ENCODE data around the gene TMEM266.
A peak's percentile ranks its signal among the peaks of the same experiment; 100 is the strongest.

TMEM266 gene

GRCh38 chr15:76206325-76206976 is 146.7 kb downstream of the TMEM266 start:
- no peak for DNase-seq

- DNase-seq, result no peak
Measured at GRCh38 chr15:76208084-76208785, 148.4 kb downstream of the TMEM266 start.

- no peak for DNase-seq
Measured at GRCh38 chr15:76208786-76209424, 149.1 kb downstream of the TMEM266 start.

GRCh38 chr15:76209523-76209922 is 149.7 kb downstream of the TMEM266 start:
- no peak for DNase-seq

GRCh38 chr15:76209942-76210341 is 150.2 kb downstream of the TMEM266 start:
- no peak for DNase-seq

- no peak for DNase-seq
Measured at GRCh38 chr15:76215634-76216033, 155.8 kb downstream of the TMEM266 start.

- DNase-seq, result no peak
Measured at GRCh38 chr15:76217029-76217881, 157.5 kb downstream of the TMEM266 start.

GRCh38 chr15:76217882-76218217 is 158.1 kb downstream of the TMEM266 start:
- DNase-seq, result no peak

- DNase-seq, result no peak
Measured at GRCh38 chr15:76221085-76221767, 161.4 kb downstream of the TMEM266 start.

GRCh38 chr15:76222159-76222558 is 162.4 kb downstream of the TMEM266 start:
- DNase-seq, result no peak

GRCh38 chr15:76223521-76223920 is 163.7 kb downstream of the TMEM266 start:
- DNase-seq, result no peak

GRCh38 chr15:76229266-76229665 is 169.5 kb downstream of the TMEM266 start:
- DNase-seq, result no peak

- DNase-seq, result no peak
Measured at GRCh38 chr15:76233921-76234320, 174.1 kb downstream of the TMEM266 start.

- DNase-seq, result no peak
Measured at GRCh38 chr15:76234337-76234889, 174.6 kb downstream of the TMEM266 start.

- peak; percentile 51 for DNase-seq
Measured at GRCh38 chr15:76235186-76235826, 175.5 kb downstream of the TMEM266 start.

GRCh38 chr15:76236350-76236749 is 176.6 kb downstream of the TMEM266 start:
- no peak for DNase-seq

GRCh38 chr15:76239786-76240185 is 180.0 kb downstream of the TMEM266 start:
- no peak for DNase-seq

- DNase-seq, result no peak
Measured at GRCh38 chr15:76245072-76245610, 185.4 kb downstream of the TMEM266 start.

GRCh38 chr15:76251717-76252116 is 191.9 kb downstream of the TMEM266 start:
- DNase-seq, result no peak

- no peak for DNase-seq
Measured at GRCh38 chr15:76252249-76252648, 192.5 kb downstream of the TMEM266 start.

- DNase-seq, result no peak
Measured at GRCh38 chr15:76253691-76254473, 194.1 kb downstream of the TMEM266 start.

Measured in CD4-positive, alpha-beta T cell treated with Interleukin-10 for 1 hour (primary cell).